HG03139 (cell line): ENCODE measurements around the gene BBS5.
"Not testable (repeated sequence)": the region's sequence is repeated elsewhere in the genome, so short reads cannot be mapped to it uniquely, and the experiment has no call there.

Experiments used
- ATAC-seq: cut with Tn5 transposase; IDR thresholded peaks from one replicate; pipeline ENCODE4 v1.9.1; 2021; ENCODE audit not compliant: unreplicated experiment

The BBS5 gene

DNA sequence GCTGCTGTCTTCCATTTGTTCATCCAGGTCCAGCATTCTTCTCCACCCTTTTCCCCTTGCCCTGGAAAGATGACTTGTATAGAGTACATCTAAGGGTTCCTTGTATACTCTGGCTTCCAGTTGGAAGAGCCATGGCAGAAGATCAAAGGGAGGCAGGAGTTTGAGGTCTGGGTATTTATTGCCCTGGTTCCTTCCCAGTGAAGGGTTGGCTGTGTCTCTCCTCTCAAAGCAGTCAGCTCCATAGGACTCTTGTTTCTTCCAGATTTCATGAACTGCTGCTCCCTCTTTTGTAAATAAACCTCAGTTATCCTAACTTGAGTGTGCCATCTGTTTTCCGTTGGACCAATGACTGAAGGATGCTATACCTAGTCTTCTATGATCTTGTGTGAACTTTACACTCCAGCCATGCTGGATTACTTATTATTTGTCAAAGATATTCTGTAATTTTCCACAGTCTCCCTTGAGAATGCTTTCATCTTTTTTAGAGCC lies 6.4 kb downstream of the BBS5 start:
- ATAC-seq, result no peak

DNA sequence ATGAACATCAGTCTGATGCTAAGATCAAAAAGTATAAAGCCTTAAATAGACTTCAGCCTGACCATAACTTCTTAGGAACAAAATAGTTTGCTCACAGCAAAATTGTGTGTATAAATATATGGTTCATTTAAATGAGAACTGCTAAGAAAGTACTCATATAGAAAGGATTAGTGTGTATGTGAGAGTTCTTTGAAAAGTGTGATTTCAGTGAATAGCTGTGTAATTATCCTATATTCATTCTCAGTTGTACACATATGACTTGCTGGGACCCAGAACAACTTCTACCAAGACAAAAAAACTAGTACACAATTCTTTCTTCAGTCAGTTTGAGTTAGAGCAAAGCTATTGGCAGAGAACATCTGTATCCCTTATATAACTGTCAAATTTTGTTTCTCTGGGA lies 7.2 kb downstream of the BBS5 start:
- ATAC-seq, result no peak

DNA sequence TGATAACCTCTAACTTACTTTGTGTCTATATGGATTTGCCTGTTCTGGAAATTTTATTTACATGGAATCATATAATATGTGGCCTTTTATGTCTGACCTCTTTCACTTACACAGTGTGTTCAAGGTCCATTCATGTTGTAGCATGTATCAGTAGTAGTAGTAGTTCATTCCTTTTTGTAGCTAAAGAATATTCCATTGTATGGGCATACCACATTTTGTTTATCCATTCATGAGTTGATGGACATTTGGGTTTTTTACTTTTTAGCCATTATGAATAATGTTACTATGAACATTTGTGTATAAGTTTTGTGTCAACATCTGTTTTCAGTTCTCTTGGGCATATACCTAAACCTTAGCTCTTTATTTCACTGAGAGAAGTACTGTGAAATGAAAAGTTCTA lies 11.5 kb downstream of the BBS5 start:
- no peak for ATAC-seq

DNA sequence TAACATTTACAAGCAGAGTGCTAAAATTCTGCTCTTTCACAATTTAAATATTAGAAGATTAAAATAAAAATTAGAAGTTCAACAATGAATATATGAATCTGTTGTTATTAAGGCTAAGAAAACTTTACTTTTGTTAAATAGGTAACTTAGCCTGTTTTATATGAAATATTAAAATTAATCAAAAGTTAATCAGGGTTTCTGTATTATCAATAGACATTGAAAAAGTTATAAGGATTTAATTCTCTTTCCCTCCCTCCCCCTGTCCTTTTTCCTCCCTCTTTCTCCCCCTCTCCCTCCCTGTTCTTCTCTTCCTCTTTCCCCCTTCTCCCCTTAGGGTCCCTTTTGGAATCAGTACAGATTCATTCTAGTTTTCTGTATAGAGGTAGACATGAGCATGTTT lies 12.1 kb downstream of the BBS5 start:
- no peak for ATAC-seq

DNA sequence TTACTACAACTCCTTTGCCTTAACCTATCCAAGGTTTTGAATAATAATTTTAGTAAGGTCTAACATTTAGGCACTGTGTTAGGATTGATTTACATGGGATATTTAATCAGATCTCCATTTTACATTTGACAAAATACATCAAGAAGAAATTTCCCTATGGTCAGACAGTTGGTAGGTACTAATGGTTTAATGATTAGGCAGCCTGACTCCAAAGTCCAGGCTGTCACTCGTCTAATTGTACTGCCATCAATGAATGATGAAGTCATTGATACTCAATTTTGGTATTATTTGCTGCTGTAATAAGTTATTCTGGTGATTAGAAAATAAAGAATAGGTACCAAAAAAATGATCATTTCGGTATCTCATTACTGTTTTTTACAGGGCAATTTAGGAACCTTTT lies 14.1 kb downstream of the BBS5 start:
- no peak for ATAC-seq

DNA sequence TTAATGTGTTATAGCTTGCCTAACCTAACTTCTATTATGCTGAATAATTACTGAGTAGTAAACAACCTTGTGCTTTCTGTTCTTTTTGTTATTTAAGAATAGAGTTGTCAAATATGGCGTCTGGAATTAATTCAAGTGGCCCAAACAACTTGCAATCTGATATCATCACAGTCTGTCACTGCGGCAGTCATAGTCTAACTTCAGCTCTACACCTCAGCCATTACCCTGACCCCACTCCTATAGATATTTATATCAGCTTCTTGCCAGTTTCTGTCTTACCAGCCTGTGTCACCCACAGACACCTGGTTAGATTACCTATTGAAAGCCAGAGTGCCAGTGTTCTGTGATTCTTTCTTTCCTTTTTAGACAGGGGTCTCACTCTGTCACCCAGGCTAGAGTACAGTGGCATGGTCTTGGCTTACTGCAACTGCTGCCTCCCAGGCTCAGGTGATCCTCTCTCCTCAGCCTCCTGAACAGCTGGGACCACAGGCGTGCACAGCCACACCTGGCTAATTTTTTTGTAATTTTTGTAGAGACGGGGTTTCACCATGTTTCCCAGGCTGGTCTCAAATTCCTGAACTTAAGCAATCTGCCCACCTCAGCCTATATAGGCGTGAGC lies 16.1 kb downstream of the BBS5 start:
- ATAC-seq, result no peak

DNA sequence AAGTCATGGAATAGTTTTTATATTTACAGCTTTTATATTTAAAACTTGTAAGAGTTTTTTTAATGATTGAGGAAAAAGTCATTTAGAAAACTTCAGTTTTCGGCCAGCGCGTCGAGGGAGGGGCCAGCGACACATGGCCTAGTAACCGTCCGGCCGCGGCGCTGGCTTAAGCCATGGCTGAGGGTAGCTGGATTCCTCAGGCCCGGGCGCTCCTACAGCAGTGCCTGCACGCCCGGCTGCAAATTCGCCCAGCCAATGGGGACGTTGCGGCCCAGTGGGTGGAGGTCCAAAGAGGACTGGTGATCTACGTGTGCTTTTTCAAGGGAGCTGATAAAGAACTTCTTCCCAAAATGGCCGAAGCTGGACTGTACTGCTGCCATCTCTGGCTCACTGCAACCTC lies 25.4 kb downstream of the BBS5 start:
- ATAC-seq, result no peak

DNA sequence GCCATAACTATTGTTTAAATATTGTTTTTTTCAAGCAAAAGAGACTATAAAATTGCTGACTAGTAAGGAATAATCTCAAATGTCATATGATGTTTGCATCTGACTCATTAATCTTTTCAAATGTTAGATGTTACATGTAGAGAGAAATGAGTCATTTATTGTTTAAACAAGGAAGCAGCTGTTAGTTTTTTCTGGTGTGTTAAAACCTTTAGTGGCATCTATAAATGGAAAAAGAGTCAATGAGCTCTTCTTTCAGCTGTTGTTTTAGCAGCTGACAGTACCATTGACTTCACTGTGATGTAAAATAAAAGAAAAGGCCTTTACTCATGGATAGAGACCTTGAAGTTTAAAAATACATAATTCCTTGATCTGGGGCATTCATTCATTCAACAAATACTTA lies 28.4 kb downstream of the BBS5 start:
- ATAC-seq, result no peak

DNA sequence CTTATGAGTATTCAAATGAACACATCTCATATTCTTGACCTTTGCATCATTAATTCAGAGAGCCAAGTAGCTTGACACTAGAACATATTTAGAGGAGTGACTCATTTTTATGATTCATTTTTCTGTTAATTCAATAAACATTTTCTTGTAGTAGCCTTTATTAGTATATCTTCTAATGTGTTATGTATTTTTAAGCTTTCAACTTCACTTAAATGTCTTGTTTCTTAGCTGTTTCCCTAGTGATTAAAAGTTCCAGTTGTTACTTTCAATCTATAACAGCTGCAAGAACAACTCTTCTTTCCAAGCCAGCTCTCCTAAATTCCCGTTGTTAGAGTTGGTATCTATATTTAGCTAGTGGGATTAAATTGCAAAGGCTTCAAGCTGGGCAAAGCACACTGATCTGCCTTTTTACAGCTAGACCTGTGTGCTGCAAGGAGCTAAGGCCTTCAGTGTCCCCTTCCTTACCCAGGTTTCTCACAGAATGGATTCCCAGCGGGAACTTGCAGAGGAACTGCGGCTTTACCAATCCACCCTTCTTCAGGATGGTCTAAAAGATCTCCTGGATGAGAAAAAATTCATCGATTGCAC lies 30.1 kb downstream of the BBS5 start, which contains the start of gene KLHL41:
Gene KLHL41, plus strand, starts transcription at position 405 of the 588 bp plus-strand sequence. Its CDS starts 77 bp downstream, at position 482.
- no peak for ATAC-seq

DNA sequence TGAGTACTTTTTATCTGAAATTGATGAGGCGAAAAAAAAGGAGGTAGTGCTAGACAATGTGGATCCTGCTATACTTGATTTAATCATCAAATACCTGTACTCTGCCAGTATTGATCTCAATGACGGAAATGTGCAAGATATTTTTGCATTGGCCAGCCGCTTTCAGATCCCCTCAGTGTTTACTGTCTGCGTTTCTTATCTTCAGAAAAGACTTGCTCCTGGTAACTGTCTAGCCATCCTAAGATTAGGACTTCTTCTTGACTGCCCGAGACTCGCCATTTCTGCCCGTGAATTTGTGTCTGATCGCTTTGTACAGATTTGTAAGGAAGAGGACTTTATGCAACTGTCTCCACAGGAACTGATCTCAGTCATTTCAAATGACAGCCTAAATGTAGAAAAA lies 30.7 kb downstream of the BBS5 start:
- ATAC-seq, result no peak

DNA sequence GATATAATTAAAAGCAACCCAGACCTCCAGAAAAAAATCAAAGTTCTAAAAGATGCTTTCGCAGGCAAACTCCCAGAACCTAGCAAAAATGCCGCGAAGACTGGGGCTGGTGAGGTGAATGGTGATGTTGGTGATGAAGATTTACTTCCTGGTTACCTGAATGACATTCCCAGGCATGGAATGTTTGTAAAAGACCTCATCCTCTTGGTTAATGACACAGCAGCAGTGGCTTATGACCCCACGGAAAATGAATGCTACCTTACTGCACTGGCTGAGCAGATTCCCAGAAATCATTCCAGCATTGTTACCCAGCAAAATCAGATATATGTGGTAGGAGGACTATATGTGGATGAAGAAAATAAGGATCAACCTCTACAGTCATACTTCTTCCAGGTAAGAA lies 31.2 kb downstream of the BBS5 start:
- ATAC-seq, result no peak

DNA sequence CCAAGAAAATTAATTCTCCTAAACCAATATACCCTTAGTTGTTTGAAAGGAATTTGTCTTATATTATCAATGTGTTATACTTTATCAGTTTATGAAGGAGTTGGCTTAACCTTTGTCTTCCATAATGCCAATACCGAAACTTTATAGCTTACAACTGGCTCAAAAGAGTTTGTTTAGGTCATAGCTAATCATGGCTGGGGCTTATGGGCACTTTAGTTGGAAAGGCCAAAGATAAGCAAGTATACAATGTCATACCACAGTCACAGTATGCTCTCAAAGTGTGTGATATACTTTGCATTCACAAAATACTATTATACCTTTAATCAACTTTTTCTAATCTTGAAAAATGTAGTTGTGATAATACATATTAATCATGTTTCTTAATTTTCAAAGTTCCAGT lies 32.5 kb downstream of the BBS5 start:
- ATAC-seq, result no peak

DNA sequence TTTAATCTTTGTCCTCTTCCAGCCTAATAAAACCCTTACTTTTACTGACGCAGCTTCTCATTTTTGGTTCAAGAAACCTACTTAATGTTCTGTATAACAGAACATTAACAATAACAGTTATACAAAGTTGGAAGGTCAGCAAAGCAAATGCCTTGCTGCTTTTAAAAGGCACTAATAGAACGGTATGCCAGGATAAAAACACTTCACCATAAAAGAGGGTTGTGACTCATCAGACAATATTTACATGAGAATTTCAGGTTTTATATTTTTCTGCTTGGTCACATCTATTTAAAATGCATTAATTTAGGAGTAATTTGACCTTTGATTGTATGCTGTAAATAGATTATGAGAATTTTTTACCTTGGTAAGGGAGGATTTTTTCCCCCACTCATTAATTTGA lies 33.2 kb downstream of the BBS5 start:
- ATAC-seq, result no peak

DNA sequence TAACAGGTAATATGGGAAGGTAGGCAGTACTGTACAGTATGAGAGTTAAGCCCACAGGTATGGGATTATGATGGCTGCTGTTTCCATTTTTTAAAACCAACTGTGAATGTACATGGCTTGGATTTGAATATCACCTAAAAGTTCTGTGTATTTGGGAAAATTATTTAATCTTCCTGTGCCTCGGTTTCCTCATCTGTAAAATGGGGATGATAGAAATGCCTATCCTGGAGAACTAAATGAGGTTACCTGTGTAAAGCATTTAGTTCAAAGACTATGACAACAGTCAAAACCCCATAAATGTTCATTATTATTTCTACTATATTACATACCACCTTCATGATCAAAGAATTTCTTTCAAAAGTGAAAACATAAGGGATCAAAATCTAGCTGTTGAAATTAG lies 33.8 kb downstream of the BBS5 start:
- no peak for ATAC-seq

DNA sequence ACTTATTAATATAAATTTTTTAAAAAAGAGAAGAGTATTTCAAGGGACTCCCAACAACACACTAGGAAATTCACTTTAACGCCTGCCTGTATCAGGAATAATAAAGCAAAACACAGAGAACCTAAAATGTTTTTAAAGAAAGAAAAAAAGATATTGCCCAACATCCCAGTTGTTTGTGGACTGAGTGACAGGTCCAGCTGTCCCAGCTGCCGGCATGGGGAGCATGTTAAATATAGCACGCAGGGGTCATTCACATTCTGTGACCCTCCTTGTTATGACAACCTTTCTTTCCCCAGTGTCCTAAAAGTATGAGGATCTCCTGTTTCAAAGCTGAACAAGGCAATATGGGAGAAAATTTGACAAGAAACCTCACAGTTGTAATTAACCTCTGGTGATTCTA lies 34.6 kb downstream of the BBS5 start:
- ATAC-seq, result no peak

DNA sequence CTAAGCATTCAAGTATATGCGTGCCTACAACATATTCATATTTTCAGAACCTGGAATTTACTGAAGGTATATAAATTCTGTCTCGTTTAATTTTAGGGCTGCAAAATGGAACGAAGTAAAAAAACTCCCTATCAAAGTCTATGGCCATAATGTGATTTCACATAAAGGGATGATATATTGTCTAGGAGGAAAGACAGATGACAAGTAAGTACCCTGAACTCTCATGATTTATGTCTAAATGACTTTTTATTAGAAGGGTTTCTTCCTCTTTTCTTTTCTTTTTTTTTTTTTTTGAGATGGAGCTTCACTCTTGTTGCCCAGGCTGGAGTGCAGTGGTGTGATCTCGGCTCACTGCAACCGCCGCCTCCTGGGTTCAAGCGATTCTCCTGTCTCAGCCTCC lies 35.5 kb downstream of the BBS5 start:
- not testable (repeated sequence) for ATAC-seq

DNA sequence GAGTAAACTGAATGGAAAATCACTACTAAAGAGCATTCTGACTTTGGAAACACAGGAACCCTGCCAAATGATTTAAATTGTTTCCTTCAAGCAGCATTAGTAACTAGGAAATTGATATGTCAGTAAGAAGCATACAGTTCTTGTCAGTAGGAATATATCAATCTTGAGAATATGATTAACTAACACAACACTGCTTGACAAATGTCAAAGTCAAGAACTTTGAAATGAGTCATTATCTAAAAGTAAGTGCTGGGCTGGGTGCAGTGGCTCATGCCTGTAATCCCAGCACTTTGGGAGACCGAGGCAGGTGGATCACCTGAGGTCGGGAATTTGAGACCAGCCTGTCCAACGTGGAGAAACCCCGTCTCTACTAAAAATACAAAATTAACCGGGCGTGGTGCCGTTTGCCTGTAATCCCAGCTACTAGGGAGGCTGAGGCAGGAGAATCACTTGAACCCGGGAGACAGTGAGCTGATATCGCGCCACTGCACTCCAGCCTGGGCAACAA lies 37.2 kb downstream of the BBS5 start:
- ATAC-seq, result not testable (repeated sequence)

DNA sequence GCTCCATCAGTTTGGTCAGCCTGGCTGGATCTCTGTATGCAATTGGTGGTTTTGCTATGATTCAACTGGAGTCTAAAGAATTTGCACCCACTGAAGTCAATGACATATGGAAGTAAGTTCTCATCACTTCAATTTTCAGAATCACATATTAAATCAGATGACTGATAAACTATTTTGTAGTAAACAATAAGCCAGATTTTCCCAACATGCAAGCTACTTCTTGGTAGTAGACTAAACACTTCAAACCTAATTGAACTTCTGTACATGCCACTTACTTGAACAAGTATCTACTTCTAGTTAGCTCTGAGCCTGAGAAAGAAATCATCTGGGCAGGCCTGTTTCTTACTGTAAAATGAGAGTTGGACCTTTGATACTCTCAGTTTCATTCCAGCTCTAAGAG lies 41.6 kb downstream of the BBS5 start:
- ATAC-seq, result no peak

DNA sequence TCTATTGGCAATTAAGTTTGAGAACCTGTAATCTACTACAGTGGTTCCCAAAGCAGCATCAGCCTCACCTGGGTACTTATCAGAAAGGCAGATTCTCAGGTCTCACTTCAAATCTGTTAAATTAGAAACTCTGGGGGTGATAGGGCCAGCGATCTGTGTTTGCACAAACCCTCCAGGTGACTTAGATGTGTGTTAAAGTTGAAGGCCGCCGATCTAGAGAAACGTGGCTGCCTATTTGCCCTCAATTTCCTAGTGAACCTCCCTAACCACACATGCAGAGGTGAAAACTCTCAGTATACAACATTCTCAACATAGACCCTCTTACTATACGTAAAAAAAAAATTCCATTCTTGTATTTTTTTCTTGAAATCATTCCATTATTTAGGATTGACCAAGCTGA lies 44.4 kb downstream of the BBS5 start:
- ATAC-seq, result no peak

DNA sequence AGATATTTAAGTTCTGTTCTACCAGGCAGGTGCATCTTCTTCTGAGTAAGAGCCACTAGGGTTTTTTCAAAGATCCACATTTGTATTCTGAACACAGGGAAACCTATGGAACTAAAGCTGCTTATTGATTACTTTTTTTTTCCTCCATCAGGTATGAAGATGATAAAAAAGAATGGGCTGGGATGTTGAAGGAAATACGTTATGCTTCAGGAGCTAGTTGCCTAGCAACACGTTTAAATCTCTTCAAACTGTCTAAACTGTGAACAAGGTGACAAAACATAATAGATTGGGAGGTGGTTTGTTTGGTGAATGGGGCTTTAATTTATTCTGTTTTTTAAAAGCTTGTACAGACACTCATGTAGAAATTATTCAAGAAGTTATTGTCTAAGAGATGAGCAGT lies 46.1 kb downstream of the BBS5 start:
- no peak for ATAC-seq

DNA sequence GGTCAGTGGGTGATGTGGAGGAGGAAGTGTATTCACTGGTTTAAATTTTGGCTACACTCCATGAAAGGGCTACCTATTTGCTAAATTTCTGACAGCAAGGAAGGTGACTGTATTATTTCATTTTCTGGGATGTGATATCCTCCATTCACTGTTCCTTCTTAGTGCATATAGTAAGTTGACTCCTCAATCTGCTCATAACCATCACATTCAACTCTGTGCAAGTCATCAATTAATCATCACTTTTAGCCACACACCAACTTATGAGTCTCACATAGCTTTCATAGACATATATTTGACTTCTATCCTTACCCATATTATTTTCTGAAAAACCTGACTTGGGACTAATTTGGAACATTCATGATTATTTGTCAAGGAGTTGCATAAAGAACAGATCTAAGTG lies 47.2 kb downstream of the BBS5 start:
- ATAC-seq, result no peak

DNA sequence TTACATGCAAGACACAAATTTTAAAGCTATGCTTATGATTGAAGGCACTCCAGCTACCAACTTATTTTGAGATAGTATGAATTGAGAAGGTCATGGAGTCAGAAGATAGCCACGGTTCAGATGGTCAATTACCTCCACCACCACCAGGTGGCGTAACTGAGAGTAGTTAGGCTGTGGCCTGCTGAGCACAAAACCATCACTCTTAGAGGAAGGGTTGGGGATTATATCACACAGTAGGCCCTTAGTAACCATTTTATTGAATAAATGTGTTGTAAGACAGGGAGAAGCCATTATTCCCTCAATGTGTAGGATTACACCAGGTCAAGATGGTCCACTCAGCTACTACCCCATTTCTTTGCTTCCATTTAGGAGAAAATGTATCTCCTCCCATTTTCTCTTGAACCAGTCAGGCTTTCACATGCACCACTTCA lies 49.0 kb downstream of the BBS5 start:
- peak; percentile 94 for ATAC-seq

DNA sequence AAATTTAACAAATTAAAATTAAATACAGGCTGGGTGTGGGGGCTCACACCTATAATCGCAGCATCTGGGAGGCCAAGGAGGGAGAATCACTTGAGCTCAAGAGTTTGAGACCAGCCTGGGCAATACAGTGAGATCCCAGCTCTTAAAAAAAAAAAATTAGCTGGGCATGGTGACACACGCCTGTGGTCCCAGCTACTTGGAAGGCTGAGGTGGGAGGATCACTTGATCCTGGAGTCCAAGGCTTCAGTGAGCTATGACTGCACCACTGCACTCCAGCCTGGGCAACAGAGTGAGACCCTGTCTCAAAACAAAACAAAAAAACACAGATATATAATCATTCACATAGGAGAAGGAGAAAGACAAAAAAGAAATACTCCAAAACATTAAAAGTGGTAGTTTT lies 60.2 kb downstream of the BBS5 start:
- not testable (repeated sequence) for ATAC-seq
